Non-pigmented ciliary epithelial cell (primary cell): ENCODE measurements around the gene PLCG2.

Experiments
- DNase-seq: peaks from one replicate; pipeline ENCODE4 v3.0.0-alpha.2; 2010; ENCODE audit warnings: low read depth

Gene PLCG2

DNA sequence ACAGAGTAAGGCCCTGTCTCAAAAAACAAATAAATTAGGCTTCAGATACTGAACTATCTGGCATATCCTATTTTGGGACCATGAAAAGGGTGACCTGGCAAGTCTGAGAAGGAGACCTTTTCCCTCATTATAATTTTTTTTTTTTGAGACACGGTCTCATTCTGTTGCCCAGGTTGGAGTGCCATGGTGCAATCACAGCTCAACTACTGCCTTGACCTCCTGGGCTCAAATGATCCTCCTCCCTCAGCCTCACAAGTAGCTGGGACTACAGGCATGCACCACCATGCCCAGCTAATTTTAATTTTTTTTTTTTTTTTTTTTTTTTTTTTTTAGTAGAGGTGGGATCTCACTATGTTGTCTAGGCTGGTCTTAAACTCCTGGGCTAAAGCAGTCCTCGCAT lies 37.3 kb downstream of the PLCG2 start:
- no peak for DNase-seq

DNA sequence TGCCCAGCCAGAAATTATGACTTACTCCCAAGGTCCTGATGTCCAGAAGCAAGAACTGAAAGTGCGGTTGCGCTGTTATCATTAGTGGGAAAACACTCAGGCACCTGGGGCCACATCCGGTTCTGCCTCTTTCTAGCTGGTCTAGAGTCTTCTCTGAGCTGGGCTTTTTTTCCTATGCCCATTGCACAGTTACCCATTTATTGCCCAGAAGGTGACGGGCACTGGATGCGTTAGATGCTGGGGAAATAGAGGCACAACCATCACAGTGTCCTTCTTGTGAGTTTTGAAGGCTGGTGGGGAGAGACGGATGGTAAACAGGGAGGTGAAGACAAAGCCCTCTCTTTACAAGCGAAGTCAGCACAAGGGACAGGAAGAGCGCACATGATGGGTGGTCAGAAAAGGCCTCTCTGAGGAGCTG lies 37.7 kb downstream of the PLCG2 start:
- no peak for DNase-seq

DNA sequence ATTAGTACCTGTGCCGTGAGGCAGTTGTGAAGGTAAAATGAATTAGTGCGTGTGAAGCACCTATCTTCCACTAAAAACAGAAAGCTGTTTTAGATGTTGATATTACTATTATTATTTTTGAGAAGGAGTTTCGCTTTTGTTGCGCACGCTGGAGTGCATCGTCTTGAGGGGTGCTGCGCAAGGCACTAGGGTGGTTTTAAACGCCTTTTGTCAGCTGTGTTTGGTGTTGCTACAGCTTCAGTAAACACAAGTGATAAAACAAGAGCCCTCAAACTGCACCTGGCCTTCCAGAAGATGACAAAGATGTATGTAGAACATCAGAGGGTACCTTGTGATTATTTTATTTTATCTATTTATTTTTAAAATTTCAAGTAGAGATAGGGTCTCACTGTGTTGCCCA lies 38.2 kb downstream of the PLCG2 start:
- no peak for DNase-seq

DNA sequence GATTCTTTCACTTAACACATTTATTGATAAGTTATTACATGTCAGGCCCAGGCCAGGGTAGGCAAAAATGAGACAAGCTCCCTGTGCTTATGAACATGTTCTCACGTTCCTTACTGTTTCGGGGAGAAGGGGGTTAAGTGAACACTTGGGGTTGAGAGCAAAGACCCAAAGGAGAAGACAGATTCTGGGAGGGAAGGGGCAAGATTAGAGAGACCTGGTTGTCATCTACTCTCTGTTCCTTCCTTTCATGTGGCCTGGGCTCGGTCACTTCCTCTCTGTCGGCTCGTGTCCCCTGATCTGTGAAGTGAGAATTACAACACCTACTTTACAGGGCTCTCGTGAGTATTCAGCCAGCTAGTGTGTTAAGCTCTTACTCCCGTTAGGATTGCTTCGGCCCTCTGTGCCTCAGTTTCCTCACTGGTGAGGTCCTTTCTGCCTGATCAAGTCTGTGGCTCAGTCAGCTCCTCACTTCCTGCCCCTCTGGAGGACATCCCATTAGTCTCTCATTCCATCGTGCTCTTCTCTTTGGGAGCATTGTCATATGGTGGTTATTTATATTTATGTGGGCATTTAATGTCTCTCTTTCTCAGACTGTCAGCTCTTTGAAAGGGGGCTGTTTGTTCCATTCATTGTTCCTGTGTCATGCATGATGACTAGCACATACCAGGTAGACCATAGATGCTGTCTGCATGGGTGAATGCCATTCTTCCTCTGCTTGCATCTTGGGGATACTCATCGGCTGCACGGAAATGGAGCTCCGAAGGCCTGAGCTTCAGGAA lies 38.9 kb downstream of the PLCG2 start:
- no peak for DNase-seq

DNA sequence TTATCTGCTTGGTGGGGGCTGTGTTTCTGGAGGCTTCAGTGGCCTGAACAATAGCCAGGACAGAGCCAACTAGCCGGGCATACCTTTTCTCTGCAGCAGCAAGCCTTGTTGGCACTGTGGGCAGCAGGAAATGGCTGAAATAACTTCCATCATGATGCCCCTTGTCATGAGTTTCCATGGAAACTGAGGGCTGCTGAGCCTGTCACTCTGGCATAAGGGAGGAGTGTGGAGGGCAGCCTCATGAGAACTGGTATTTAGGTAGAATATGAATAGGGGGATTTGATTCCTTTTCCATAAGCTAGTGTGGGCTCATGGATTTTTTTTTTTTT lies 39.4 kb downstream of the PLCG2 start:
- DNase-seq: no peak

DNA sequence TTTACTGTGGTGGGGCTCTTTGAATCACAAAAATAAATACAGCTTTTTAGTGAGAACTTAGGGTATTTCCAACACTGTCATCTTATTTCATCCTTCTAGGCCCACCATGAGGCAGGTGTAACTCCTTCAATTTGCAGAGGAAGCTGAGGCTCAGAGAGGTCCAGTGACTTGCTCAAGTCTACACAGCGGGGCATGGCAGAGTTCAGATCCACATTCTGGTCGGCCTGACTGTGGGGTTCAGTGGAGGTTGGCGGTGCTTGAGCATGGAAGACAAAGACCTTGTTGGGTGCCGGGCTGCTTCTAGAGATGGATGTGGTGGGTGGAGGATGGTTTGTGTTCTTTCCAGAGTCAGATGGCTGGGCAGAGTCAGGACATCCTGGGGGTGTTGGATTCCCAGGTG lies 39.8 kb downstream of the PLCG2 start:
- no peak for DNase-seq

DNA sequence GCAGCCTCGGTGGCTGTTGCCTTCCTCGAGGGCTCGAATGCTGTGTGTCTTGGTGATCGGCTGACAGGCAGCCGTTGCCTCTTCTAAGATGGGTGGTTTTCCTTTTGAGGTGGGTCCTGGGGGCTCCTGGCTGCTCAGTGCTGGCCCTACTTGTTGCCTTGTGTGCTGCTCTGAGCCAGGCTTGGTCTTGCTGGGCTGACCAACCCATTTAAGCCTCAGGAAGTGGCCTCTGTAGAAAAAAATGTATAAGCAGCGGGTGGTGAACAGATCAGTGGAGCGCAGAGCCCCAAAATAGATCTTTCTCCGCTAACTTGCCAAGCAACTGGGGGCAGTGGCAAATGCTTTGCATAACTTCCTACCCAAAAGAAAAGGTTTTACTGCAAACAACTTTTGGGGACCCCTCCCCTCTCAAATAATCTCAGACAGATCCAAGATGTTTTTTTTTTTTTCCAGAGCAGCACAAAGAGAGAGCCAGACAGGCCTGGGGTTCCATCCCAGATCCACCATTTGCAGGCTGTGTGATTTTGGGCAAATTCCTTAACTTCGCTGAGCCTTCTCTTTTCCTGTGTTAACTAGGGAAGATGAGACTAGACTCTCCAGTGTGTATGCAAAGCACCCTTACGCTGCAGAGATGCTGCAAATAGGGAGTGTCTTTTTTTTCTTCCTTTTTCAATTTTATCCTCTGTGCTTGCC lies 42.5 kb downstream of the PLCG2 start:
- peak; percentile 17 for DNase-seq

DNA sequence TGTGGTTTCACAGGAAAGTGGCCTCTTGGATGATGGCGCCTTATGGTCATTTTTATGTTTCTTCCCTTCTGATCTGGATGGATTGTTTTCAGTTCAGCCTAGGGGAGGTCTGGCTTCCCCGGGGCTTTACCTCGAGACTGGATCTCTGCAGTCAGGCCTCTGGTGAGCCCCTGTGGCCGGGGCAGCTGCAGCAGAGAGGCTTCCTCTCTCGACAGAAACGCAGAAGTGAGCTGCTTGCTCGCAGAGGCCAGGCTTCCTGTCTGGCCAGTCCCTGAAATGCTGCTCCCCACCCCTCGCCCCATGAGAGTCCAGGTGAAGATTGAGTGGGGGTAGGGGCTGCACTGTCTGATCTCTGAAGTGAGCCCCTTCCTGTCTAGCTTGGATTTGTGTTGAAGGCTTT lies 44.0 kb downstream of the PLCG2 start:
- no peak for DNase-seq

DNA sequence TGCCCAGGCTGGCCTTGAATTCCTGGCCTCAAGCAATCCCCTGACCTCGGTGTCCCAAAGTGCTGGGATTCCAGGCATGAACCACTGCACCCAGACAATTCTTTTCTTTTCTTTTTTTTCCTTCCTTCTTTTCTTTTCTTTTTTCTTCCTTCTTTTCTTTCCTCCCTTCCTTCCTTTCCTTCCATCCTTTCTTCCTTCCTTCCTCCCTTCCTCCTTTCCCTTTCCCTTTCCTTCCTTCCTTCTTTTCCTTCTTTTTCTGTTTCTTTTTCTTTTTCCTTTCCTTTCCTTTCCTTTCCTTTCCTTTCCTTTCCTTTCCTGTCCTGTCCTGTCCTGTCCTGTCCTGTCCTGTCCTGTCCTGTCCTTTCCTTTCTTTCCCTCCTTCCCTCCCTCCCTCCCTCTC lies 44.6 kb downstream of the PLCG2 start:
- no peak for DNase-seq

DNA sequence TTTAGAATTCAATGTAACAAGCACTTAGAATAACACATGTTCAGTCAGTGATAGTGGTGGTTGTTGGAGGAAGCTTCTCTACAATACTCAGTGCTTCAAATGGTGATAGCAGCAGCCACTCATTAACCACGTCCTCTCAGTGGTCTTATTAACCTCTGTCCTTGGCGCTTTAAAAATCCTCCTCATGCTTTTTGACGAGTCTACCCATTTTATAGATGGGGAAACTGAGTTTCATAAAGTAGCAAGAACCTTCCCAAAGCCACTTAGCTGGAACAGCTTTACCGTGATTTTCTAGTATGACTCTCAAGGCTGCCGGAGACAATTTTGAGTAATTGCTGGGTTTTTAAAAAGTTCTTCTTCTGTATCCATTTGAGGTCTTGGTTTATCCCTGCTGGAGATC lies 47.4 kb downstream of the PLCG2 start:
- no peak for DNase-seq

DNA sequence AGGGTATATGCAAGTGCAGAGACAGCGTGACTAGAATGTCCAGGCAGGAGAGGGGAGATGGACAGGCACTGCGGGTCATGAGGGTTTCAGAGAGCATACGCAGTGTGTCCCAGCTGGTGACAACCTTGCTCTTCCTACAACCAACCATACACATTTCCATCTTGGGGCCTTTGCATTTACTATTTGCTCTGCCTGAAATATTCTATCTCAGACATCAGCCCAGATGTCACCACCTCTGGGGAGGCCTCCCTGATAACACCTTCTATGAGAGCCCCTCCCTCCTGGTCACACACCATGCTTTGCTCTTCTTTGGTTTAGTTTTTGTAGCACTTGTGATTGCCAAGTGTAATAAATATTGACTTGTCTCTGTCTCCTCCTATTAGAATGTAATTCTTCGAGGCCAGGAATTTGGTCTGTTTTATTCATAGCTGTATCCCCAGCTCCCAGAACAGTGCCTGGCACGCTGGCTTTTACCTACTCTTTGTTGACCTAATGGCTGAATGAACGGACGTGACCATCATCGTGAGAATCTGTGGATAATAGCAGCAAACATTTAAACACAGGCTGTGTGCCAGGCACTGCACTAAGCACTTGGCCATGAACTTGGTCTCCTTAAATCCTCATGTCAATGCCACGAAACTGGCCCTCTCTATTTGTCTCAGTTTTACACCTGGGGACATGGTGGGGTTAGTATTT lies 51.9 kb downstream of the PLCG2 start:
- DNase-seq: no peak

DNA sequence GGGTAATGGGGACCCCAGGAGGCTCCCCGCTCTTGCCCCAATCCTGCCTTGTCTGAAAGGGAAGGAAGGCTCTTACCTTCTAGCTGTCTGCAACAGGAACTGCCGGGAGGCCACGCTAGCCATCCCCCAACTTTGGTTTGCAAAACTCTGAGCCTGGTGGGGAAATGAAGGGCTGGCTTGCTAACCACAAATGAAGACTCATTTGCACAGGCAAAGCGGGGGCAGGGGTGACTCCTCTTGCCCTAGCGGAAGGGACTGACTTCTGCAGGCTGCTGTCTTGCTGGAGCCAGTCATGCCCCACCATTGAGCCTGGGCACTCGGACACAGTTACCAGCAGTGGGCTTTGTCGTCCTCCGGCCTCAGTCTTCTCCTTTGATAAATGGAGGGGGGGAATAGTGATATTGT lies 52.6 kb downstream of the PLCG2 start:
- no peak for DNase-seq

DNA sequence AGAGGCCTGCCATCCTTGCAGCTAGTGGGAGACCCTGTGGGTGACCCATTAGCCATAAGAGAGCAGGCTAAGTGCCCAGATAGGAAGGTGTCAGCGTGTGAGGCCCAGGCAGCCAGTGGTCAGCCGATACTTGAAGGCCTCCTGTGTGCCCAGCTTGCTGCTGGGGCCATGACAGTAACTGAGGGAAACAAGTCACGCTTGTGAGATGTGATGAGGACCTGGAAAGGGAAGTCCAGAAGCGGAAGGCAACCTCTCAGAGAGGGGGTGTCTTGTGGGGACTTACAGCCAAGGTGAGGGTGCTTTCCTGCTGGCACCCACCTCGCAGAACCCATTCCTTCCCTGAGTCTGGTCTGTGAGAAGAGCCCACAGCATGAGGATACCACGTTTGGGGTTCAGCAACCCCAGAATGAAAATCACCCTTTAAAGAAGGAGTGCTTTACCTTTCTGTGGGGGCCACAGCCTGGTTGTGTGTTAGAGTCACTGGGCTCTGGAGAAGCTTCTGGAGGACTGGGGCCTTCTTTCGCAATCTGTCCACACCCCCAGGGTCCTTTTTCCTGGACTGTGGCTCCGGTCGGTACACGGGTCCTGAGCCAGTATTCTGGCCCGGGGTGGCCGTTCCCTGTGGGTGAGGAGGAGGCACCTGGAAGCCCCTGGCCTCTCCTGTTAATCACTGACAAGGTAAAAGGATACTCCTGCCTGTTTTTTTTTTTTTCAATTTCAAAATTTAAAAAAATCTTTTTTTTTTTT lies 53.9 kb downstream of the PLCG2 start:
- DNase-seq: no peak

DNA sequence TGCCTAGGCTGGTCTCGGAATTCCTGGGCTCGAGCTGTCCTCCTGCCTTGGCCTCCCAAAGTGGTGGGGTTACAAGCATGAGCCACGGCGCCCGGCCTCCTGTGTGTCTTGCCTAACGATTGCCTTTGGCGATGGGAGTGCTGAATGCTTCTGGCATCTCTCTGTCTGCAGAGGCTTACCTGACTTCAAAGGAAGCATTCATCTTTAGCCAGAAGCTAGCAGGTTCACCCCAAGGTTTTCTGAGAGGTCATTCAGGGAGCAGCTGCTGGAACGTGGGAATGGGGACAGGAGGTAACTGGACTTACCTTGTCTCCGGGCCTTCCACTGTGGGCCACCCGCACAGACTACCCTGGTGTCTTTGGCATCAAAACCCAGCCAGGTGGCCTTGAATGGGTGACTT lies 54.7 kb downstream of the PLCG2 start:
- no peak for DNase-seq

DNA sequence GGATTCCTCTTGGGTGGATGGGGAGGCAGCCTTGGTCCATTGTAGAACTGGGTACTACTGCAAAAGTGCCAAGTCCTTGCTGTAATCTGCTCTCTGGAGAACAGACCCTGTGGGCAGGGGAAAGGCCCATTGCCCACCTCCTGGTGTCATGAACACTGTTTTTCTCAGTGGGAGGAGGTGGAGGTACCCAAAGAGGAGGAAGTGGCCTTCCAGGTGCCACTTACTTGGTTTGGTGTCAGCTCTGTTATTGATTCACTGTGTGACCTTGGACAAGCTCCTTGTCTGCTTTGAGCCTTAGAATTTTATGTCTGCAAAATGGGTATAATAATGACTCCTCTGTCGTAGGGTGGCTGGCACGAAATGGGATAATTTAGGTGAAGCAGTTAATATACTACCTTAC lies 55.8 kb downstream of the PLCG2 start:
- DNase-seq: no peak

DNA sequence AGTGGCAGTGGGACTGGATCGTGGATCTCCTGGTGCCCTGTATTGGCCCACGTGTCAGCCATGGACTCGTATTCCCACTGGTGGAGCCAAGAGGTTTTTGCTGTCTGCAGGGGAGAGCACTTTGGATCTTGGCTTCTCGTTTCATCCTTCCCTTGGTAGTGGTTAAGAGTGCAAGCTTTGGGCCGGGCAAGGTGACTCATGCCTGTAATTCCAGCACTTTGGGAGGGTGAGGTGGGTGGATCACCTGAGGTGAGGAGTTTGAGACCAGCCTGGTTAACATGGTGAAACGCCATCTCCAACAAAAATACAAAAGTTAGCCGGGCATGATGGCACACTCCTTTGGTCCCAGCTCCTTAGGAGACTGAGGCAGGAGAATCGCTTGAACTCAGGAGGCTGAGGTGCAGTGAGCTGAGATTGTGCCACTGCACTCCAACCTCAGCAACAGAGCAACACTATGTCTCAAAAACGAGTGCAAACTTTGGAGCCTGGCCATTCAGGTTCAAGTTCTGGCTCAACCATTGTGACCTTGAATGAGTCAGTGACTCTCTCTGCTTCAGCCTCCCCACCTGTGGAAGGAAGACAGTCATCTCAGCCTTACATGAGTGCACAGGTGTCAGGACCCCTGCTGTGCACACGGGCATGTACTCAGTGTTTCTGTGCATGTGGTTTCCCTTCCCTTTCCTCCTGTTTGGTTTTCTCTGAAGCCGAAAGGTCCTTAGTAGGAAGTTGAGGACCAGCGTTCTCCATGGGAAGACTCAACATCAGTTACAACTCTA lies 57.4 kb downstream of the PLCG2 start:
- DNase-seq: no peak

DNA sequence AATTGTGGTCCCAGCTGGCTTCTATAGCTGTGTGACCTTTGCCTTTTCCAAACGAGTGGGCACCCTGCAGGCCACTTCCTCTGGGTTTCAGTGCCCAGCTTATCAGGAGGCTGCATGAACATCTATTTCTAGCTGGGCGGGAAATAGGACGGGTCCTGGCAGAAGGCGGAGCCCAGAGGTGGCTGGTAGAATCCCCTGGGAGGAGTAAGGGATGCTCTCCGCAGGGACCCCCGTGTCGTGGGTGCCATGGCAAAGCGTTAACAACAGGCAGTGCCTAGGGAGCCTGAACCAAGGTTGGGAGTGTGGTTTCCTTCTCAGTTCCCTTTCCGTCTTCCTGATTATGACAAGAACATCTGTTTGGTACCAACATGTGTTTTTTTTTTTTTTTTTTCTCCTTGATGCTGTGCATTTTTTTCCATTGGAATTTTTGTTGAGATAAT lies 58.2 kb downstream of the PLCG2 start:
- no peak for DNase-seq

DNA sequence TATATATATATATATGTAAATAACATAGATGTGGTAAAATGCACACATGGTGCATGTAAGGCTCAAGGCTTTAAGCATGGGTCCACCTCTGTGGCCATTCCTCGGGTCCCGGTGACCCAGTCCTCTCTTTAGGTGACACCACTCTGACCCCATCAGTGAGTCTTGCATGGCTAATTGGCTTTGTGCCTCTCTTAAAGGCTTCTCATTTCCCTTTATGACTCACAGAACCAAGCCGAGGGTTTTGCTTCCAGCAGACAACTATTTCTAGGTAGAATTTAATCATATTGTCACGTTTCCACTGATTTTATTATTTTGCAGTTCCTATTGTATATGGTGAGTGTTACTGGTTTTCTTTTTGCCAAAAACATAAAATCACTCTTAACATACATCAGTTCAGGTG lies 59.7 kb downstream of the PLCG2 start:
- no peak for DNase-seq

DNA sequence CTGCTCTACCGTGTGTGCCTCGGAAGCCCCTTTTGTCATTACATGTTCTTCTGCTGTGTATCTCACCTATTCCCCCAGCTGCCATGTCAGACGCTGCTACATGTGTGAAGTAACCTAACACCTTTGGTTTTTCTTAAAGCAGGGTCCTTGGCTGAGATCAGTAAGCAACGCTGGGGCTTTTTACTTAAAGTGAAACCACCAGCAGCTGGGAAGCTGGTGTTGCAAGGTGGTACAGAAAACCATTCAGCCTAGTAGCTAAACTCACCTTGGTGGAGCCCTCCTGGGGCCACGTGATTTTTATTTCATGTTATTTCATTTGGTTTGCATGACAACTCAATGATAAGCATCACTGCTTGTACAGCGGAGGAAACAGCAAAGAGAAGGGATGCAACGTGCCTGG lies 62.6 kb downstream of the PLCG2 start:
- DNase-seq: no peak

DNA sequence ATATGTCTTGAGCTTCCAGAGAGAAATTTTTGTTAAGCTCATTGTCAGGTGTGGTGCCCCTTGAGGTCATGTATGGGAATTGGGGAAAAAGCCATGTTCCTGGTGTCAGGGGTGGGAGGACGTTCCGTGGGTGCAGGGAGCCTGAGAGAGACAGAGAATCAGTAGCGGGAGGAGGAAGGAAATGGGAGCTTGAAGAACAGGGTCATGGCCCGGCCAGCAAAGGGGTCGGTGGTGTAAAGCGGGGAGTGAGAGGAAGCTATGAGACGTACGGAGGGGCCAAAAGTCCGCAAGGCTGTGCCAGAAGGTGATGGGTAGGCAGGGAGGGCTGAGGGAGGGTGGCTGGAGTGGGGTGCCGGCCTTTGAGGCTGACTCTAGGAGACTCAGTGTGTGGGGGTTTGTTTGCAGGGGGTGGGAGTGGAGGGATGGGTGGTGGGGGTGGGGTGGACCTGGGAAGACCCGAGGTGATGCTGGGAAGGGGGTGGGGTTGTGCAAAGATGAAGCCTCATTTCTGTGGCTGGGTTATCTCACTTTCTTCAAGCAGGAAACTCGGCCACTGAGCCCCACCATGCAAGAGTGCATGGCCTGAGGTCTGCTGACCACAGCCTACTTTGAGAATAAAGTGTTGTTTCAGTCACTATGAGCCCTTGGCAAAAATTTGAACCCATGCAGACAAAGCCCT lies 63.6 kb downstream of the PLCG2 start:
- no peak for DNase-seq

DNA sequence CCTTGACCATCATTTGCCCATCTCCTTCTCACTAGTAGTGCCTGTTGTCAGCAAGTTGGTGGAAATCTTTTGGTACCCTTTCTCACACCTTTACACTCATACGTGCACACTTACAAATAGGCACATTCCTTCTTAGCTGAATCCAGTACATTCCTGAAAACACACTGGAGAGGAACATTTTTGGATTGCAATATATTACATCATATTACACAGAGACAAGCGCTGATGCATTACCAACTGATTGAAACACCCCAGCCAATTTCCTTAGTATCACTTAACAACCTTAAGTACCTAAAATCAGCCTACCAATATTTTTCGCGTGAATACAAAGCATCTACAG lies 64.1 kb downstream of the PLCG2 start:
- DNase-seq: no peak
